ENCODE data around the gene CACNA1C.

Gene CACNA1C

DNA sequence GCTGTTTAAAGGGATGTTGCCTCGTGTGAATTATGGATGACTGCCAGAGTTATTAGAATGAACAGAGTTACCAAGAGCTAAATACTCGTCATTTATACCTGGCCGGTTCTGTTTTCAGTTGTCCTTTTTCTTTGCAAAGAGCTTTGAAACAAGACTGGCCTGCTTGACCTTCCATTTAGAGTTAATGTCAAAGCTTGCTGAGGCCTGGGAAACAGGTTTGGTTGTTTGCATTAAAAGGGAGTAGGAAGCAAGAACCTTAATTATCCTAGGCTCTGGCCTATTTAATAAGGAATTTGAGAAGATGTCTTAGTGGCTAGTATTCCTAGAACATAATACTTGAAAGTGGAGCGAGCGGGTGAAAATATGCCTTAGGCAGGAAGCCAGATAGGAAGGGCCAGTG, 233.3 kb downstream of the CACNA1C start:
- TF ChIP-seq, protein P1, sequence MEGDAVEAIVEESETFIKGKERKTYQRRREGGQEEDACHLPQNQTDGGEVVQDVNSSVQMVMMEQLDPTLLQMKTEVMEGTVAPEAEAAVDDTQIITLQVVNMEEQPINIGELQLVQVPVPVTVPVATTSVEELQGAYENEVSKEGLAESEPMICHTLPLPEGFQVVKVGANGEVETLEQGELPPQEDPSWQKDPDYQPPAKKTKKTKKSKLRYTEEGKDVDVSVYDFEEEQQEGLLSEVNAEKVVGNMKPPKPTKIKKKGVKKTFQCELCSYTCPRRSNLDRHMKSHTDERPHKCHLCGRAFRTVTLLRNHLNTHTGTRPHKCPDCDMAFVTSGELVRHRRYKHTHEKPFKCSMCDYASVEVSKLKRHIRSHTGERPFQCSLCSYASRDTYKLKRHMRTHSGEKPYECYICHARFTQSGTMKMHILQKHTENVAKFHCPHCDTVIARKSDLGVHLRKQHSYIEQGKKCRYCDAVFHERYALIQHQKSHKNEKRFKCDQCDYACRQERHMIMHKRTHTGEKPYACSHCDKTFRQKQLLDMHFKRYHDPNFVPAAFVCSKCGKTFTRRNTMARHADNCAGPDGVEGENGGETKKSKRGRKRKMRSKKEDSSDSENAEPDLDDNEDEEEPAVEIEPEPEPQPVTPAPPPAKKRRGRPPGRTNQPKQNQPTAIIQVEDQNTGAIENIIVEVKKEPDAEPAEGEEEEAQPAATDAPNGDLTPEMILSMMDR (IDR thresholded peaks at IDR 0.05; ENCODE audit: insufficient read depth, missing control alignments): no peak
- DNase-seq (ENCODE audit: insufficient read length, low spot score) (no peak), FAIRE-seq (no peak)

DNA sequence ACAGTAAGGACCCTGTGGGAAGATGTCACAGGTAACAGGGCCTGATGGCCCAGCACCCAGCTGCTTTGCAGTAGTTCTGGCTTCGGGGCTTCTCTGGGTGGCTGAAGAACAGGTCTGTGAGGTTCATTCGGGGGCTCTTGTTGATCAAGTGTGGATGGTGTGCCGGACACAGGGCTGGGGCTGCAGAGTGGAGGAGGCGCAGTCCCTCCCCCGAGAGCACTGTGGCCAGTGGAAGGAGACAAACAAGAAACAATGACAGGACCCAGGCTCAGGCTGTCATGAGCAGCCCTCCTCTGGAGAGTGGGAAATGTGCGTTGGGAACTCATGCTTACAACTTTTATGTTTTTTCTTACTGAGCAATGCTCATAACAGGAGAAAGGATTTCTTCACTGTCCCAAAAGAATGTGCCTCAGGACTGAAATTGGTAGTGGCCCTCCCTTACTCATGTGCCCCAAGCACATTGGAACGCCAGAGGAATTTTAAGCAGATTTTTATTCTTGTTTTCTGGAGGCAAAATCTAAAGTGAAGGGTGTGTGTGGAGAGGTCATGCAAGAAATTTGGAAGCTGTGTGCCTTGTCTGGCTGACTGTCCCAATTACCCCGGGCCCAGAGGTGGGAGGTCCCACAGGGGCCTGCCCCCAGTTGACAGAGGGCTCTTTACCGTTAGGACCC, 233.8 kb downstream of the CACNA1C start:
- DNase-seq (ENCODE audit: insufficient read length, low spot score): no peak
- TF ChIP-seq, protein P1 (IDR thresholded peaks at IDR 0.05; ENCODE audit: insufficient read depth, missing control alignments): no peak
- FAIRE-seq: no peak

DNA sequence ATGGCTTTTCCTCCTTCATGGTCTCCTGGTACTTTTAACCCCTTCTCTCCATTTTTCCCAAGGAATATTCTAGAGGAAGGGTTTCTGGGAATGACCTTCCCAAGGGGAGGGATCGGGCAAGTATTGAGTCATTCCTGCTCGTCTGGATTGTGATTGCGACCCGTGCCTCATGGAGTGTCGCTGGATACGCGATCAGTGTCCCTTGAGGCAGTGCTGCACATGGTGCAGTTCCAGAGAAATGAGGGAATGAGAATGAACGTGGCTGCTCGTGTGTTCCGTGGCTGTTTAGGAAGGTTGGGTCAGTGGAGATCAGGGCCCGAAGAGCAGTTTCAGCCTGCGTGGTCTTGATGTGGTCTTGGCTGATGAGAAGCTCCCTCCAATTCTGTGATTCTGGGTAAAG, 234.4 kb downstream of the CACNA1C start:
- TF ChIP-seq, protein P1 (IDR thresholded peaks at IDR 0.05; ENCODE audit: insufficient read depth, missing control alignments): no peak
- DNase-seq (ENCODE audit: insufficient read length, low spot score): no peak
- FAIRE-seq: no peak

DNA sequence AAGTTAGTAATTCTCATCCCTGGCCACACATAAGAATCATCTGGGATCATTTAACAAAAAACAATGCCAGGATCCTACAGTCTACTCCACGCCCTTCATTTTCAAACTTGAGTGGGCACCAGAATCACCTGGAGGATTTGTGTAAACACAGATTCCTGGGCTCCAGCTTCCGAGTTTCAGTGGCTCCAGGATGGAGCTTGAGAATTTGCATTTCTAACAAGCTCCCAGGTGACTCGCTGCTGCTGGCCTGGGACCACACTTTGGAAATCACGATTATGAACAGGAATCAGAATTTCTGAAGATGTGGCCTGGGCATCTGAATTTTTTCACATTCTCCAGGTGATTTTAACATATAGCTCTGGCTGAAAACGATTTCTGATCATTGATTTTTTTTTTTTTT, 234.8 kb downstream of the CACNA1C start:
- TF ChIP-seq, protein P1 (IDR thresholded peaks at IDR 0.05; ENCODE audit: insufficient read depth, missing control alignments): no peak
- FAIRE-seq (no peak), DNase-seq (ENCODE audit: insufficient read length, low spot score) (no peak)

DNA sequence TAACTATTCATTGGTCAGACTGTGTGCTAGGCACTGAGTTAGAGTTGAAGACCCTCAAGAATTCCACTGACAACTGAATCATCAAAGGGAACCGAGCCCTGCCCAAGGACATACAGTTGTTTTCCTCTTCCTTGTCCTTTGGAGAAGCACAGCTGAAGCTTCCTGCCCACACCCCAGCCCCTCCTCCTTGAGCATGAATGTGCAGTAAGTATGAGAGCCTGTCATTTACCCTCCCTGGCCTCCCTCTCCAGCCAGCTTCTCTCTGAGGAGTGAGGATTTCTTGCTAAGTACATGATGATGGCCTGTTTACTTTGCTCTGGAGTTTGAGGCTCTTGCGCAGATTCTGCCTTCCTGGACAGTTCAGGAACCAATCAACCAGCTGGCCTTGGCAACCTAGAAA, 235.2 kb downstream of the CACNA1C start:
- no peak for DNase-seq (ENCODE audit: insufficient read length, low spot score)
- no peak for FAIRE-seq
- TF ChIP-seq, protein P1 (IDR thresholded peaks at IDR 0.05; ENCODE audit: insufficient read depth, missing control alignments): no peak

DNA sequence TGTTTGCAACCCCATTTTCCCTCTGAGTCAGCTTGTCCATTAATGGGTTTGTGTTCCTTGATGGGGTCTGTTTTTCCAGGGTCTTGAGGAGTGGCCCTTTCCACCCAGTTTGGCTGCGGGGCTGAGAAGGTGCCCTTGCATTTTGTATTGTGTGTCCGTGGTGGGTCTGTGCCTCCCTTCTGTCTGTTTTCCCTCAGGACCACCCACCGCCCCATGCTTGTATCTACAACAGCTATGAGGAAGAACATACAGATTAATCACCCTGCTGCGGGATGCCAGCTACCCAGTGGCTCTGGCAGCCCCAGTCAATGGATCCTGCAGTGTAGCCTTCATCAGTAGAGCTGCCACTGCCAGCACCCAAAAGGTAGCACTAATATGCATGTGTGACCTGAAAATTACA, 235.7 kb downstream of the CACNA1C start:
- TF ChIP-seq, protein P1 (IDR thresholded peaks at IDR 0.05; ENCODE audit: insufficient read depth, missing control alignments): no peak
- DNase-seq (ENCODE audit: insufficient read length, low spot score) (no peak), FAIRE-seq (no peak)

DNA sequence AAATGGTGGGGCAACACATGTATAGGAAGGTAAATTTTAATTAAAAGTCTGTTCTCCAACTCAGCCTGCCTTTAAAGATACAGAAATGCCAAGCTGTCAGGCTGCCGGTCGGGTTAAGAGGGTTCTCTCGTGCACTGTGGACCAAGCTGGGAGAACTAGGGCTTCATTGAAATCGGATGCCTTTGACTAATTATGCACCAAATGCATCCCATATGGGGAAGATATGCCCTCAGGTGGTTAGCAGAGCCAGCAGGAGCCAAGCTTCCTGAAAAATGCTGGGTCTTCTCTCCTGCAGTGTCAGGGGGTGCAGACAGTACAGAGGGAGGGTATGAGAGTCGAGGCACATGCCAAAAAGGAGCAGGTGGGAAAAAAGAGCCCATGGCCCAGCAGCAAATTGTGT, 236.1 kb downstream of the CACNA1C start:
- FAIRE-seq: no peak
- TF ChIP-seq, protein P1 (IDR thresholded peaks at IDR 0.05; ENCODE audit: insufficient read depth, missing control alignments): no peak
- DNase-seq (ENCODE audit: insufficient read length, low spot score): no peak

All from D721Med (cell line).